ENCODE results near the gene PALLD. TPM values are rescaled to one million over a fixed set of nuclear protein-coding genes. Genes with fewer than 3 reads are reported as not detected.

The PALLD gene
- total RNA-seq, 1 experiment from 2014 or later: 166 TPM

DNA sequence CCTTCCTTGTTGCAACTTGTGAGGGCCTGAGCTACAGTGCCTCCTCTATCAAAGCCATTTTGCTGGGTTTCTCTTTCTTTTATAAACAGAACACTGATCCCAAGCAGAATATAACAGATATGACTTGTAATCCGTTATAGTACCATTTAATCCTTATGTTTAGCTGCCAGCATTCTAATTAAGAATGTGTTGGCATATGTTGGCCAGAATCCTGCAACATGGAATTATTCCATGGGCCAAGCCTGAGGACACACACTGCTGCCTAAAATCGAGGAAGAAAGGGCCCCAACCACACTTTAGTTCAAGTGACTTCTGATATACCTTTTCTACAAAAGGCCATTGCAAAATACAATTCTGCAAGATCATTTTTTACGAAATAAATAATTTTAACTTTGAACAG is 28.0 kb downstream of the PALLD start:
- no peak for ATAC-seq
- no peaks in the 10 kb centered on the region for H3K27me3 ChIP-seq (ENCODE audit: insufficient read depth, low read length)
- POLR2A ChIA-PET: interaction anchor here (1.2 kb wide), 1 partner anchor 12 kb away, joined by 5 read pairs; no protein-coding TSS in a partner anchor

More for the DNA sequence above, 28.0 kb downstream of the PALLD start:
- ChIA-PET CTCF (interaction anchor here (1.0 kb wide), 1 partner anchor 11 kb away, joined by 3 read pairs; no protein-coding TSS in a partner anchor), RAD21 (ENCODE audit: low non-redundant PET in 1 of 2, low total read pairs in 2 of 2, uncharacterized antibody in 2 of 2, unreplicated experiment in 2 of 2) (no interaction called here)
- intact Hi-C loops (cut with micrococcal nuclease): no loop called here
- Histone ChIP-seq H3K4me2 (ENCODE audit: low read length) (peak overlapping the region; percentile 8; the same call in 1 of the 2 replicates), H4K20me1 (ENCODE audit: insufficient read depth) (no peaks in the 10 kb centered on the region), H3K36me3 (ENCODE audit: control insufficient read depth in 1 of 2, insufficient read depth in 2 of 2, low read length in 2 of 2) (peaks cover 20 to 58% of the 10 kb centered on the region in 2 experiments), H3K79me2 (ENCODE audit: insufficient read depth, low read length) (peaks cover 99% of the 10 kb centered on the region), H2AFZ (ENCODE audit: low read depth, low read length, poor library complexity, severe bottlenecking) (no peak overlapping the region), H3K9ac (ENCODE audit: low read length) (no peak overlapping the region), H3K9me2 (ENCODE audit: insufficient read depth) (no peaks in the 10 kb centered on the region), H3K4me3 (replicated peaks in 1 of 2; ENCODE audit: low read depth in 1 of 2, low read length in 2 of 2) (no peak overlapping the region), H3K4me1 (ENCODE audit: control insufficient read depth in 1 of 2, insufficient read depth in 2 of 2, low read length in 2 of 2) (peaks cover 49 to 79% of the 10 kb centered on the region in 2 experiments), H3K27ac (ENCODE audit: low read depth, low read length) (peak overlapping the region; percentile 57; the same call in 1 of the 2 replicates), H3K9me3 (ENCODE audit: control insufficient read depth in 1 of 2, insufficient read depth in 1 of 2, low read depth in 1 of 2, low read length in 2 of 2) (no peaks in the 10 kb centered on the region)
- no peak for DNase-seq (ENCODE audit: low read depth, low spot score)
- no peak for TF ChIP-seq RAD21 (IDR thresholded peaks at IDR 0.05; ENCODE audit: low read depth)
- no peak for TF ChIP-seq ZNF274 (IDR thresholded peaks at IDR 0.05; ENCODE audit: low read depth, low read length)
- no peak for TF ChIP-seq YY1 (IDR thresholded peaks at IDR 0.05; ENCODE audit: extremely low read depth, insufficient replicate concordance, low read depth, low read length)
- TF ChIP-seq JUND (IDR thresholded peaks at IDR 0.05): no peak
- TF ChIP-seq POLR2AphosphoS5 (IDR thresholded peaks at IDR 0.05; ENCODE audit: low read depth, low read length): no peak
- TF ChIP-seq EZH2 (IDR thresholded peaks at IDR 0.05): no peak
- no peak for TF ChIP-seq POLR2A (IDR thresholded peaks at IDR 0.05; ENCODE audit: borderline replicate concordance, extremely low read depth, insufficient read depth, insufficient read length)
- TF ChIP-seq, protein P1, sequence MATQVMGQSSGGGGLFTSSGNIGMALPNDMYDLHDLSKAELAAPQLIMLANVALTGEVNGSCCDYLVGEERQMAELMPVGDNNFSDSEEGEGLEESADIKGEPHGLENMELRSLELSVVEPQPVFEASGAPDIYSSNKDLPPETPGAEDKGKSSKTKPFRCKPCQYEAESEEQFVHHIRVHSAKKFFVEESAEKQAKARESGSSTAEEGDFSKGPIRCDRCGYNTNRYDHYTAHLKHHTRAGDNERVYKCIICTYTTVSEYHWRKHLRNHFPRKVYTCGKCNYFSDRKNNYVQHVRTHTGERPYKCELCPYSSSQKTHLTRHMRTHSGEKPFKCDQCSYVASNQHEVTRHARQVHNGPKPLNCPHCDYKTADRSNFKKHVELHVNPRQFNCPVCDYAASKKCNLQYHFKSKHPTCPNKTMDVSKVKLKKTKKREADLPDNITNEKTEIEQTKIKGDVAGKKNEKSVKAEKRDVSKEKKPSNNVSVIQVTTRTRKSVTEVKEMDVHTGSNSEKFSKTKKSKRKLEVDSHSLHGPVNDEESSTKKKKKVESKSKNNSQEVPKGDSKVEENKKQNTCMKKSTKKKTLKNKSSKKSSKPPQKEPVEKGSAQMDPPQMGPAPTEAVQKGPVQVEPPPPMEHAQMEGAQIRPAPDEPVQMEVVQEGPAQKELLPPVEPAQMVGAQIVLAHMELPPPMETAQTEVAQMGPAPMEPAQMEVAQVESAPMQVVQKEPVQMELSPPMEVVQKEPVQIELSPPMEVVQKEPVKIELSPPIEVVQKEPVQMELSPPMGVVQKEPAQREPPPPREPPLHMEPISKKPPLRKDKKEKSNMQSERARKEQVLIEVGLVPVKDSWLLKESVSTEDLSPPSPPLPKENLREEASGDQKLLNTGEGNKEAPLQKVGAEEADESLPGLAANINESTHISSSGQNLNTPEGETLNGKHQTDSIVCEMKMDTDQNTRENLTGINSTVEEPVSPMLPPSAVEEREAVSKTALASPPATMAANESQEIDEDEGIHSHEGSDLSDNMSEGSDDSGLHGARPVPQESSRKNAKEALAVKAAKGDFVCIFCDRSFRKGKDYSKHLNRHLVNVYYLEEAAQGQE (IDR thresholded peaks at IDR 0.05; ENCODE audit: low read depth): no peak
- no peak; the same call in 1 of the 2 replicates for TF ChIP-seq SIN3A (IDR thresholded peaks at IDR 0.05; ENCODE audit: low read depth)
- TF ChIP-seq SRF (IDR thresholded peaks at IDR 0.05; ENCODE audit: low read depth): no peak
- TF ChIP-seq TCF7L2 (IDR thresholded peaks at IDR 0.05; ENCODE audit: borderline replicate concordance, extremely low read depth, insufficient read depth, insufficient read length): no peak
- no peak for TF ChIP-seq EGR1 (IDR thresholded peaks at IDR 0.05; ENCODE audit: low read depth)
- TF ChIP-seq SP1 (IDR thresholded peaks at IDR 0.05; ENCODE audit: low read depth): no peak
- TF ChIP-seq, protein P2, sequence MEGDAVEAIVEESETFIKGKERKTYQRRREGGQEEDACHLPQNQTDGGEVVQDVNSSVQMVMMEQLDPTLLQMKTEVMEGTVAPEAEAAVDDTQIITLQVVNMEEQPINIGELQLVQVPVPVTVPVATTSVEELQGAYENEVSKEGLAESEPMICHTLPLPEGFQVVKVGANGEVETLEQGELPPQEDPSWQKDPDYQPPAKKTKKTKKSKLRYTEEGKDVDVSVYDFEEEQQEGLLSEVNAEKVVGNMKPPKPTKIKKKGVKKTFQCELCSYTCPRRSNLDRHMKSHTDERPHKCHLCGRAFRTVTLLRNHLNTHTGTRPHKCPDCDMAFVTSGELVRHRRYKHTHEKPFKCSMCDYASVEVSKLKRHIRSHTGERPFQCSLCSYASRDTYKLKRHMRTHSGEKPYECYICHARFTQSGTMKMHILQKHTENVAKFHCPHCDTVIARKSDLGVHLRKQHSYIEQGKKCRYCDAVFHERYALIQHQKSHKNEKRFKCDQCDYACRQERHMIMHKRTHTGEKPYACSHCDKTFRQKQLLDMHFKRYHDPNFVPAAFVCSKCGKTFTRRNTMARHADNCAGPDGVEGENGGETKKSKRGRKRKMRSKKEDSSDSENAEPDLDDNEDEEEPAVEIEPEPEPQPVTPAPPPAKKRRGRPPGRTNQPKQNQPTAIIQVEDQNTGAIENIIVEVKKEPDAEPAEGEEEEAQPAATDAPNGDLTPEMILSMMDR (IDR thresholded peaks at IDR 0.05 in 2 of 3, conservative IDR thresholded peaks at IDR 0.05 in 1 of 3; ENCODE audit: borderline replicate concordance in 1 of 3, insufficient read depth in 1 of 3, low read depth in 2 of 3, low read length in 2 of 3): no peak
- BruUV-seq (replicated peaks): no TSS peak
